Dermis microvascular lymphatic vessel endothelial cell (primary cell): ENCODE results near the gene IQGAP3. TPM values are rescaled to one million over a fixed set of nuclear protein-coding genes. Genes with fewer than 3 reads are reported as not detected.

Experiments used
- DNase-seq, 2 donors: peaks; one replicate each; pipeline versions ENCODE4 v3.0.0 to v3.0.0-alpha.2; 2010; ENCODE audit warnings: low read depth in 2 of 2
- total RNA-seq: library from RNA; depleted of rRNA; stranded (reverse); fragments of >200 nt; gene quantifications from 2 replicates; pipeline ENCODE4 v1.2.1, GENCODE V29; 2014

Gene IQGAP3
- total RNA-seq, 1 donor from 2014 or later = 12.8 TPM

GRCh38 chr1:156484480-156485058 is 87.8 kb downstream of the IQGAP3 start:
- no peak for DNase-seq

GRCh38 chr1:156483397-156483796 is 89.0 kb downstream of the IQGAP3 start:
- no peak for DNase-seq

GRCh38 chr1:156482276-156482675 is 90.1 kb downstream of the IQGAP3 start:
- no peak for DNase-seq

GRCh38 chr1:156481527-156481926 is 90.8 kb downstream of the IQGAP3 start:
- DNase-seq = no peak

- peak; percentile 34 to 63 for DNase-seq
These were observed 91.8 kb downstream of the IQGAP3 start for GRCh38 chr1:156480411-156481192.

- no peak for DNase-seq
These were observed 92.4 kb downstream of the IQGAP3 start for GRCh38 chr1:156480016-156480370.

- DNase-seq = no peak
These were observed 93.0 kb downstream of the IQGAP3 start for GRCh38 chr1:156479093-156480015.

- DNase-seq = no peak
These were observed 94.1 kb downstream of the IQGAP3 start for GRCh38 chr1:156478250-156478627.

GRCh38 chr1:156477526-156478249 is 94.7 kb downstream of the IQGAP3 start:
- no peak for DNase-seq

GRCh38 chr1:156476501-156477298 is 95.7 kb downstream of the IQGAP3 start:
- DNase-seq = peak in 1 of 2 donors; percentile 42

- no peak for DNase-seq
These were observed 96.5 kb downstream of the IQGAP3 start for GRCh38 chr1:156475568-156476500.

Other genes with a start within 250 kb of the IQGAP3 start
- 495 and 559 TPM in 2 replicates for gene CCT3, start 234.3 kb downstream of the IQGAP3 start, total RNA-seq
- gene TSACC, start 234.0 kb downstream of the IQGAP3 start, total RNA-seq = not detected in 2 replicates
- not detected in 2 replicates for gene RHBG, start 203.4 kb downstream of the IQGAP3 start, total RNA-seq
- gene MEF2D, start 71.8 kb downstream of the IQGAP3 start, total RNA-seq = 4.1 and 9.4 TPM in 2 replicates
- gene TTC24, start 7.2 kb upstream of the IQGAP3 start, total RNA-seq = not detected in 2 replicates
- 53.1 and 55.3 TPM in 2 replicates for gene NAXE, start 19.2 kb upstream of the IQGAP3 start, total RNA-seq
- 12.7 and 18.1 TPM in 2 replicates for gene GPATCH4, start 28.9 kb upstream of the IQGAP3 start, total RNA-seq
- 0.13 TPM in 1 of 2 replicates, not detected in the other for gene HAPLN2, start 46.9 kb upstream of the IQGAP3 start, total RNA-seq
- gene BCAN, start 69.6 kb upstream of the IQGAP3 start, total RNA-seq = not detected in 2 replicates
- 38.3 and 55.1 TPM in 2 replicates for gene NES, start 104.8 kb upstream of the IQGAP3 start, total RNA-seq
- gene CRABP2, start 133.0 kb upstream of the IQGAP3 start, total RNA-seq = 0.25 TPM in 1 of 2 replicates, not detected in the other
- 7.3 and 12.4 TPM in 2 replicates for gene METTL25B, start 155.9 kb upstream of the IQGAP3 start, total RNA-seq
- gene ISG20L2, start 156.2 kb upstream of the IQGAP3 start, total RNA-seq = 6.0 and 7.2 TPM in 2 replicates
- 29.8 and 46.7 TPM in 2 replicates for gene MRPL24, start 168.5 kb upstream of the IQGAP3 start, total RNA-seq
- gene HDGF, start 179.1 kb upstream of the IQGAP3 start, total RNA-seq = 93.6 and 114 TPM in 2 replicates
- gene PRCC, start 195.0 kb upstream of the IQGAP3 start, total RNA-seq = 9.6 and 13.3 TPM in 2 replicates
- 0.13 TPM in 1 of 2 replicates, not detected in the other for gene SH2D2A, start 244.3 kb upstream of the IQGAP3 start, total RNA-seq